Measurements from ENCODE around the gene PSMD6.

DNA sequence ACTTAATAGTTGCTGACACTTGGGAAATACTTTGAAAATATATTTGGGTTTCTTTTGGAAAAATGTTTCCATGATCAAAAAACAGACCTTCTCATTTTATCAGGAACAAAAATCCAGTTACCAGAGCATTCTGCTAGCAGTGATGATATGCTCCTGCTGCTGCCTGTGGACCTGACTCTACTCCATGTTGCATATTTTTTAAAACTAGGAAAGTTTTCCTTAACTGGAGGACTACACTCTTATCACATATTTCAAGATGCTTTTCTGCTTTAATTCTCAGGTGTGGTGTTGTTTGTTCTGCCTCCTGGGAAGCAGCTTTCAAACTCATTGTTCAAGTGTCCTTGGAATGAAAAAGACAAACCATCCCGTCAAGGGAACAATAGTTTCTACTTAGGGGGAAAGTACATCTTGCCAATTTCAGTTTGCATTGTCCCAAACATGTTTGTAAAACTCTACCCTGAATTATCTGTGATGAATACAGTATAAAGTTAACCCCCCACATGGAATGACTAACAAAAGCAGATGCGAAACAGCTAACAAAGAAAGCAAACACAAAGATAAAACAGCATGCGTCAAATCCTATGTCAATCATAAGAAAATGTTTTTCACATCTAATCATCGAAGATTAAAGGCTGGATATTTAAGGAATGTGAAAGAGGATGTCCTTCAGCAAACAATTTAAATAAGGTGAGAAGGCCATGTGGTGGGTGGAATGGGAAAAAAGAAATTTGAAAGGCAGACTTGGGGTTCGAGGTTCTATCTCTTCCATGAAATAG, 40.1 kb upstream of the PSMD6 start:
- TF ChIP-seq, protein P1, sequence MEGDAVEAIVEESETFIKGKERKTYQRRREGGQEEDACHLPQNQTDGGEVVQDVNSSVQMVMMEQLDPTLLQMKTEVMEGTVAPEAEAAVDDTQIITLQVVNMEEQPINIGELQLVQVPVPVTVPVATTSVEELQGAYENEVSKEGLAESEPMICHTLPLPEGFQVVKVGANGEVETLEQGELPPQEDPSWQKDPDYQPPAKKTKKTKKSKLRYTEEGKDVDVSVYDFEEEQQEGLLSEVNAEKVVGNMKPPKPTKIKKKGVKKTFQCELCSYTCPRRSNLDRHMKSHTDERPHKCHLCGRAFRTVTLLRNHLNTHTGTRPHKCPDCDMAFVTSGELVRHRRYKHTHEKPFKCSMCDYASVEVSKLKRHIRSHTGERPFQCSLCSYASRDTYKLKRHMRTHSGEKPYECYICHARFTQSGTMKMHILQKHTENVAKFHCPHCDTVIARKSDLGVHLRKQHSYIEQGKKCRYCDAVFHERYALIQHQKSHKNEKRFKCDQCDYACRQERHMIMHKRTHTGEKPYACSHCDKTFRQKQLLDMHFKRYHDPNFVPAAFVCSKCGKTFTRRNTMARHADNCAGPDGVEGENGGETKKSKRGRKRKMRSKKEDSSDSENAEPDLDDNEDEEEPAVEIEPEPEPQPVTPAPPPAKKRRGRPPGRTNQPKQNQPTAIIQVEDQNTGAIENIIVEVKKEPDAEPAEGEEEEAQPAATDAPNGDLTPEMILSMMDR (IDR thresholded peaks at IDR 0.05; ENCODE audit: low read depth, low read length), result no peak
- TF ChIP-seq EZH2phosphoT487 (IDR thresholded peaks at IDR 0.05; ENCODE audit: low read depth), result no peak

All from OCI-LY3 (cell line).